ENCODE results near the gene ABRACL. TPM values are rescaled to one million over a fixed set of nuclear protein-coding genes. Genes with fewer than 3 reads are reported as not detected.

The ABRACL gene
- total RNA-seq, 2 experiments from 2014 or later = 69.7 to 73.5 TPM

- no peak overlapping the region for H3K27ac ChIP-seq (ENCODE audit: low read depth, low read length, poor library complexity, severe bottlenecking)
- POLR2A ChIA-PET = interaction anchor here (0.7 kb wide), 1 partner anchor 138 kb away, joined by 6 read pairs; no protein-coding TSS in a partner anchor
- no peak overlapping the region for H3K4me2 ChIP-seq (ENCODE audit: low read length)
- DNase-seq (ENCODE audit: low spot score) = no peak
- H3K9me2 ChIP-seq (ENCODE audit: insufficient read depth, low read length) = no peaks in the 10 kb centered on the region
- H3K36me3 ChIP-seq (ENCODE audit: insufficient read depth, low read length) = no peaks in the 10 kb centered on the region
- CTCF ChIA-PET (ENCODE audit: unreplicated experiment) = no interaction called here
- H2AFZ ChIP-seq (ENCODE audit: low read length) = no peak overlapping the region
- no peak for TF ChIP-seq EZH2phosphoT487 (IDR thresholded peaks at IDR 0.05; ENCODE audit: borderline replicate concordance, low read depth, low read length)
- no peak for TF ChIP-seq CTCF (conservative IDR thresholded peaks at IDR 0.05; ENCODE audit: low read length)
- no peaks in the 10 kb centered on the region for H3K79me2 ChIP-seq (ENCODE audit: insufficient read depth, low read depth, low read length)
- H4K20me1 ChIP-seq (ENCODE audit: insufficient read depth, low read length) = no peaks in the 10 kb centered on the region
- no peak overlapping the region for H3K4me3 ChIP-seq (ENCODE audit: low read depth, low read length, poor library complexity, severe bottlenecking)
- H3K4me1 ChIP-seq (ENCODE audit: insufficient read depth, low read length, poor library complexity, severe bottlenecking) = no peaks in the 10 kb centered on the region
- intact Hi-C loops (cut with micrococcal nuclease; ENCODE audit: unreplicated experiment) = no loop called here
- H3K9me3 ChIP-seq (ENCODE audit: low read length) = no peaks in the 10 kb centered on the region
- no TSS peak for BruUV-seq (replicated peaks)
Observed at GRCh38 chr6:139079018-139079417, 50.5 kb downstream of the ABRACL start.

- ChIA-PET CTCF (ENCODE audit: unreplicated experiment) (no interaction called here), POLR2A (interaction anchor here (0.5 to 0.7 kb wide), 2 partner anchors 22 to 124 kb away, joined by 3 to 4 read pairs; no protein-coding TSS in a partner anchor)
- Histone ChIP-seq H3K9me3 (ENCODE audit: low read length) (no peaks in the 10 kb centered on the region), H3K4me1 (ENCODE audit: insufficient read depth, low read length, poor library complexity, severe bottlenecking) (no peaks in the 10 kb centered on the region), H3K79me2 (ENCODE audit: insufficient read depth, low read depth, low read length) (no peaks in the 10 kb centered on the region), H3K36me3 (ENCODE audit: insufficient read depth, low read length) (no peaks in the 10 kb centered on the region), H4K20me1 (ENCODE audit: insufficient read depth, low read length) (no peaks in the 10 kb centered on the region), H3K4me3 (ENCODE audit: low read depth, low read length, poor library complexity, severe bottlenecking) (no peak overlapping the region), H2AFZ (ENCODE audit: low read length) (no peak overlapping the region), H3K4me2 (ENCODE audit: low read length) (no peak overlapping the region), H3K27ac (ENCODE audit: low read depth, low read length, poor library complexity, severe bottlenecking) (no peak overlapping the region), H3K9me2 (ENCODE audit: insufficient read depth, low read length) (no peaks in the 10 kb centered on the region)
- TF ChIP-seq EZH2phosphoT487 (IDR thresholded peaks at IDR 0.05; ENCODE audit: borderline replicate concordance, low read depth, low read length) (no peak), CTCF (conservative IDR thresholded peaks at IDR 0.05; ENCODE audit: low read length) (no peak)
- DNase-seq (ENCODE audit: low spot score) = no peak
- BruUV-seq (replicated peaks) = no TSS peak
- intact Hi-C loops (cut with micrococcal nuclease; ENCODE audit: unreplicated experiment) = no loop called here
Observed at GRCh38 chr6:139080255-139080920, 51.8 kb downstream of the ABRACL start.

DNA sequence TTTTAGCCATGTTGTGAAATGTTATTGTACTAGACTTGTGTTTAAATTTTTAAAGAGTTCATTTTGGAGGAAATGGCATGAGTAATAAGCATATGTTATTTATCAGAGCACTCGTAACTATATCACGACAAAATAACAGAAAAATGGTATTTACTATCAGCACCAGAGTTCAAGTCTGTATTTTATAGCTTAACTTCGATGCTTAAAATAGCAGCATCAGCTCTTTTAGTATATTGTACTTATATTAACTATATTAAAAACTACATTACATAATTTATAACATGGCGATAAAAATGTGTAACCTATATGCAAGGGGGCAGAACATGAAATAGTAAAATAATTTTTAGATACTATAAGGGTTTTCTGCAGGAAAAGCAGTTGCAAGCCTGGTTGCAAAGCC, 52.9 kb downstream of the ABRACL start:
- Histone ChIP-seq H3K4me2 (ENCODE audit: low read length) (no peak overlapping the region), H3K4me3 (ENCODE audit: low read depth, low read length, poor library complexity, severe bottlenecking) (no peak overlapping the region), H3K9me3 (ENCODE audit: low read length) (no peaks in the 10 kb centered on the region), H3K36me3 (ENCODE audit: insufficient read depth, low read length) (no peaks in the 10 kb centered on the region), H2AFZ (ENCODE audit: low read length) (no peak overlapping the region), H3K9me2 (ENCODE audit: insufficient read depth, low read length) (no peaks in the 10 kb centered on the region), H3K27ac (ENCODE audit: low read depth, low read length, poor library complexity, severe bottlenecking) (no peak overlapping the region), H3K4me1 (ENCODE audit: insufficient read depth, low read length, poor library complexity, severe bottlenecking) (no peaks in the 10 kb centered on the region), H3K79me2 (ENCODE audit: insufficient read depth, low read depth, low read length) (no peaks in the 10 kb centered on the region), H4K20me1 (ENCODE audit: insufficient read depth, low read length) (no peaks in the 10 kb centered on the region)
- ChIA-PET CTCF (ENCODE audit: unreplicated experiment) (no interaction called here), POLR2A (interaction anchor here (0.6 to 0.7 kb wide), 3 partner anchors 69 to 408 kb away, joined by 3 to 4 read pairs (median 3); no protein-coding TSS in a partner anchor)
- DNase-seq (ENCODE audit: low spot score) = no peak
- BruUV-seq (replicated peaks) = no TSS peak
- intact Hi-C loops (cut with micrococcal nuclease; ENCODE audit: unreplicated experiment) = no loop called here
- TF ChIP-seq CTCF (conservative IDR thresholded peaks at IDR 0.05; ENCODE audit: low read length) (no peak), EZH2phosphoT487 (IDR thresholded peaks at IDR 0.05; ENCODE audit: borderline replicate concordance, low read depth, low read length) (no peak)

Data from OCI-LY7 (cell line).